Measurements from ENCODE around the gene SLF1. TPM values are rescaled to one million over a fixed set of nuclear protein-coding genes. Genes with fewer than 3 reads are reported as not detected.

SLF1 gene
- total RNA-seq, 2 donors from 2014 or later, result 4.3 to 4.8 TPM

- ATAC-seq (no peak), DNase-seq (no peak)
- intact Hi-C loops (cut with DNase I), result no loop called here
These were observed 31.4 kb downstream of the SLF1 start for GRCh38 chr5:94649874-94650273.

GRCh38 chr5:94658272-94658671 is 39.8 kb downstream of the SLF1 start:
- ATAC-seq, result no peak
- no peak for DNase-seq
- intact Hi-C loops (cut with DNase I), result no loop called here

GRCh38 chr5:94660506-94660905 is 42.0 kb downstream of the SLF1 start:
- intact Hi-C loops (cut with DNase I), result no loop called here
- no peak for DNase-seq
- no peak for ATAC-seq

GRCh38 chr5:94661086-94661485 is 42.6 kb downstream of the SLF1 start:
- intact Hi-C loops (cut with DNase I), result no loop called here
- no peak for DNase-seq
- no peak for ATAC-seq

GRCh38 chr5:94667937-94668336 is 49.5 kb downstream of the SLF1 start:
- no peak for DNase-seq
- no peak for ATAC-seq
- intact Hi-C loops (cut with DNase I), result no loop called here

GRCh38 chr5:94670726-94671125 is 52.3 kb downstream of the SLF1 start:
- ATAC-seq (no peak), DNase-seq (no peak)
- intact Hi-C loops (cut with DNase I), result no loop called here

GRCh38 chr5:94672746-94673145 is 54.3 kb downstream of the SLF1 start:
- ATAC-seq (no peak), DNase-seq (no peak)
- intact Hi-C loops (cut with DNase I), result no loop called here

GRCh38 chr5:94674490-94675382 is 56.3 kb downstream of the SLF1 start:
- intact Hi-C loops (cut with DNase I), result no loop called here
- ATAC-seq (no peak), DNase-seq (no peak)

GRCh38 chr5:94675965-94676618 is 57.6 kb downstream of the SLF1 start:
- DNase-seq (no peak), ATAC-seq (no peak)
- intact Hi-C loops (cut with DNase I), result no loop called here

- DNase-seq, result no peak
- intact Hi-C loops (cut with DNase I), result no loop called here
- ATAC-seq, result no peak
These were observed 64.5 kb downstream of the SLF1 start for GRCh38 chr5:94682814-94683520.

GRCh38 chr5:94689908-94690307 is 71.4 kb downstream of the SLF1 start:
- DNase-seq, result no peak
- ATAC-seq, result no peak
- intact Hi-C loops (cut with DNase I), result loop anchor here in 1 of 2 donors (10.0 kb wide), 1 partner anchor 165 kb away; no protein-coding TSS in a partner anchor

- intact Hi-C loops (cut with DNase I), result loop anchor here in 1 of 2 donors (10.0 kb wide), 1 partner anchor 166 kb away; no protein-coding TSS in a partner anchor
- ATAC-seq (no peak), DNase-seq (no peak)
These were observed 72.3 kb downstream of the SLF1 start for GRCh38 chr5:94690778-94691177.

- intact Hi-C loops (cut with DNase I), result loop anchor here in 1 of 2 donors (10.0 kb wide), 1 partner anchor 166 kb away; no protein-coding TSS in a partner anchor
- ATAC-seq, result no peak
- no peak for DNase-seq
These were observed 72.8 kb downstream of the SLF1 start for GRCh38 chr5:94691291-94691690.

- intact Hi-C loops (cut with DNase I), result loop anchor here in 1 of 2 donors (10.0 kb wide), 1 partner anchor 167 kb away; no protein-coding TSS in a partner anchor
- ATAC-seq (peak; percentile 41 to 87), DNase-seq (no peak)
These were observed 73.5 kb downstream of the SLF1 start for GRCh38 chr5:94691949-94692348.

- DNase-seq (no peak), ATAC-seq (no peak)
- intact Hi-C loops (cut with DNase I), result loop anchor here in 1 of 2 donors (10.0 kb wide), 1 partner anchor 168 kb away; no protein-coding TSS in a partner anchor
These were observed 74.1 kb downstream of the SLF1 start for GRCh38 chr5:94692581-94692980.

- ATAC-seq (peak; percentile 68 to 89), DNase-seq (no peak)
- intact Hi-C loops (cut with DNase I), result loop anchor here in 1 of 2 donors (10.0 kb wide), 1 partner anchor 168 kb away; no protein-coding TSS in a partner anchor
These were observed 74.8 kb downstream of the SLF1 start for GRCh38 chr5:94693043-94693822.

- DNase-seq (no peak), ATAC-seq (no peak)
- intact Hi-C loops (cut with DNase I), result loop anchor here in 1 of 2 donors (10.0 kb wide), 1 partner anchor 169 kb away; no protein-coding TSS in a partner anchor
These were observed 75.4 kb downstream of the SLF1 start for GRCh38 chr5:94693845-94694370.

GRCh38 chr5:94694671-94695070 is 76.2 kb downstream of the SLF1 start:
- no peak for DNase-seq
- ATAC-seq, result no peak
- intact Hi-C loops (cut with DNase I), result loop anchor here in 1 of 2 donors (10.0 kb wide), 1 partner anchor 170 kb away; no protein-coding TSS in a partner anchor

Measured in left cardiac atrium (tissue), 4 donors.